Effector CD8-positive, alpha-beta T cell (primary cell): Measurements from ENCODE around the gene ROBO2.

ENCODE experiments used
- DNase-seq: peaks from one replicate; lab custom pipeline; 2025; lab: John Stamatoyannopoulos, UW

ROBO2 gene

DNA sequence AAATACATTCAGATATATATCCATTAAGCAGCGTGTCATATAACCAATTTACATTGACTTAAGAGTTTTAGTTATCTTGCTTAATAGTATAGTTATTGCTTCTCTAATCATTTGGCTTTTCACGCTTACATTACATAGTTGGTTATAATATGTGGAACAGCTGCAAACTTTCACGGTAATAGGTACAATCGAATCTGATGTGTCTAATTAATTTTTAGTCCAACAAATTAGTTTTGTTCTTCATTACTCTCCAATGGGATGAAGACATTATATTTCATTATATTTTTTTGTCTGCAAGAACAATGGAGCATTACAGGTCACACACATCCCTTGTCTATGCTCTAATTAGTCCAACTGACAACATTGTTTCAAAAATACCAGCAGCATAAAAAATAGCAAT lies 546.3 kb downstream of the ROBO2 start:
- no peak for DNase-seq

- DNase-seq: no peak
These were observed 549.0 kb downstream of the ROBO2 start for GRCh38 chr3:77588863-77589262.

GRCh38 chr3:77590191-77590590 lies 550.3 kb downstream of the ROBO2 start:
- no peak for DNase-seq

- no peak for DNase-seq
These were observed 555.5 kb downstream of the ROBO2 start for GRCh38 chr3:77595371-77595870.

GRCh38 chr3:77599948-77600347 lies 560.0 kb downstream of the ROBO2 start:
- DNase-seq: no peak

DNA sequence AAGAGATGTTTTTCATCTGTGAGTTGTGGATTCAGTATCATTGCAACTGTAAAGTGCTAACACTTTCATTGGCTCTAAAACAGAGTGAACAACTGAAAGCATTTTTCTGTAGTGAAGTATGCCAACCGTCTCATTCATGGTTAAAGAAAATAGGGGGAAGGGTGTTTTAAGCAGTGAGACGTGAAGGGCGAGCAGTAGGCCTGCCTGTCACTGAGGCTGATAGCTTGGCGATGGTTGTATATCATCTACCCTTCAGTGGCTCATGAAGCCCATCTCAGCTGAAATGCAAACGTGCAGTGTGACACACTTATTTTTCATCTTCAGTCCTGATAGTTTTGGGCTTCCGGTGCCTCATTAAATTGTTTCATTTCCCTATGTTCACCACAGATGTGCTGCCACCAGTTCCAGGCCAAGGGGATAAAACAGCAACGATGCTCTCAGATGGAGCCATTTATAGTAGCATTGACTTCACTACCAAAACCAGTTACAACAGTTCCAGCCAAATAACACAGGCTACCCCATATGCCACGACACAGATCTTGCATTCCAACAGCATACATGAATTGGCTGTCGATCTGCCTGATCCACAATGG lies 562.0 kb downstream of the ROBO2 start:
- no peak for DNase-seq

DNA sequence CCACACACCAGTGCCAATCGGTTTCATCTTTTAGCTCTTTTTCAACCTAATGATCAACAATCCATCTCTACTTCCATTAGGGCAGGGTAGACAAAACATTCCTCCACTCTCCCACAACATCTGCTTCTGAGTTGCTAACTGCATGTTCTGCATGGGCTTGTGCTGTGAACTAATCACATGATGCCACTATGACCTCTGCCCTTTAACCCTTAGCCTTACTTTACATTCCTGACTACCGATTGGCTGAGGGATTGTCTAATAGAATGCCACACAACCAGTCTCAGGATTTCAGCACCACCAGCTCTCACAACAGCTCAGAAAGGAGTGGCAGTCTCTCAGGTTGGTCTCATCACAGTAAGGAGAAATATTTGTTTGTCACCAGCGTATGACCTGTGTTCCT lies 562.8 kb downstream of the ROBO2 start:
- no peak for DNase-seq

- DNase-seq: no peak
These were observed 565.4 kb downstream of the ROBO2 start for GRCh38 chr3:77605308-77605707.

- DNase-seq: no peak
These were observed 566.0 kb downstream of the ROBO2 start for GRCh38 chr3:77605865-77606264.

- no peak for DNase-seq
These were observed 566.5 kb downstream of the ROBO2 start for GRCh38 chr3:77606372-77606771.

- no peak for DNase-seq
These were observed 578.8 kb downstream of the ROBO2 start for GRCh38 chr3:77618686-77619085.

DNA sequence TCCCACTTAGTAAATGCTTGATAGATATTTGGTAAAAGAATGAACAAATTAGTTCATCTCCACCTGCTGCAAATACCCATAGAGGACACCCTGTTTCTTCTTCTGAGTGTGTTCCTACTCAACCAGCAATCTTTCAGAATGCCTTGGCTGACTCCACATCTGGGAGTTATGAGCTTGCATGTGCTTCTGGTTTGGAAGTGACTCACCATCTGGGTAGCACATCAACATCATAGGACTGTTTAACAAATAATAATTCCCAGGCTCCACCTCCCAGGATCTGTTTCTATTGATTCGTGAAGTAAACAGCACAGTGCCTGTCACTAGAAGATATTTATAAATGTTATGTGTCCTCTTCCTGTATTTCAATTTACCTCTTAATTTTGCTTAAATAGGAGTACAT lies 580.1 kb downstream of the ROBO2 start:
- DNase-seq: no peak

GRCh38 chr3:77623500-77623899 lies 583.6 kb downstream of the ROBO2 start:
- DNase-seq: no peak

DNA sequence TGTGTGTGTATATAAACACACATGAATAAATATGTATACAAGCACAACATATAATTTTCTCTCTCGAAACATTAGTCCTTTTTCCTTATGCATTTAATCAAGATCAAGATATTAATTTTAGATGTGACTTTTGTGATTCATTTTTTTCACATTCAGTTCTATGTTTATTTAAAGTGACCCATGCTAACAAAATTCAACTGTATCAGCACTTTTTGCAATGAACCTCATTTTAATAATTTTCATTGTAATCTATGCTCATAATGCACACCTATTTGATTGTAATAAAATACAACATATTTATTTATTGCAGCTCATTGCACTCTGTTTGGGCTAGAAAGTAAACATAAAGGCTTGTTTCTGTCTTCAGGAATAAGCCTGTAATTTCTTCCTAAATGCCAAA lies 586.3 kb downstream of the ROBO2 start:
- DNase-seq: no peak

- no peak for DNase-seq
These were observed 608.3 kb downstream of the ROBO2 start for GRCh38 chr3:77648214-77648613.

DNA sequence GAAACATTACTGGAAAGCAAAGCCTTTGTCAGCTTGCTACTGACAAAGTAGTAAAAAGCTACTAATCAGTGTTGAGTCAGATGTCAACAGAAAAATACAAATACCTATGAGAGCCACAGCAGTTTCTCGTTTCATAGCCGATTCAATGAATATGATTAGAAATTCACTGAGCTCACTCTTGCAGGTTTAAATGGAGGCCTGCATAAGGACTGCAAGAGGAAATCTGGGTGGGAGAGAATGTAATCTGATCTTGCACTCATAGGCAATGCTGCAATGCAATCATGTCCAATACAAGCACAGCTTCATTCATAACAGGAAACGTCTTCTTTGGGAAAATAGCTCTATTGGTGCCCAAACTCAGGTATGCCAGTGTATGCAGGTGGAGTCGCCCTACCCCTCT lies 608.8 kb downstream of the ROBO2 start:
- DNase-seq: no peak

DNA sequence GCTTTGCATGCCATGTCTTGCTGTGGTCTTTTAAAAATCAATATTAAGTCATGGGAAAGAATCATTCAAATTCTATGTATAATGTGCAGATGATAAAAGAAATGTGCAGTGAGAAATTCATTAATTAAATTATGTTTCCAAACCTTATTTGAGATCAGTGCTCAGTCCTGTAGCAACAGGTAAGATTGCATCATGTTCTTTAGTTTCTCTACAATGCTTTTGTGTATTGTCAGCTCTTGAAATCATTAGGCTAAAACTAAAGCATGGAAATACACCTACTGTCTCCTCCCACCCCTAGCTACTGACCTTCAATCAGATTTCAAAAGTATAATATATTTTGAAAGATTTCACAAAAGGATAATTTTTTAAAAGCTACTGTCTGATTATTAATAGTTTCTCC lies 612.7 kb downstream of the ROBO2 start:
- no peak for DNase-seq

GRCh38 chr3:77655396-77655795 lies 615.5 kb downstream of the ROBO2 start:
- no peak for DNase-seq

DNA sequence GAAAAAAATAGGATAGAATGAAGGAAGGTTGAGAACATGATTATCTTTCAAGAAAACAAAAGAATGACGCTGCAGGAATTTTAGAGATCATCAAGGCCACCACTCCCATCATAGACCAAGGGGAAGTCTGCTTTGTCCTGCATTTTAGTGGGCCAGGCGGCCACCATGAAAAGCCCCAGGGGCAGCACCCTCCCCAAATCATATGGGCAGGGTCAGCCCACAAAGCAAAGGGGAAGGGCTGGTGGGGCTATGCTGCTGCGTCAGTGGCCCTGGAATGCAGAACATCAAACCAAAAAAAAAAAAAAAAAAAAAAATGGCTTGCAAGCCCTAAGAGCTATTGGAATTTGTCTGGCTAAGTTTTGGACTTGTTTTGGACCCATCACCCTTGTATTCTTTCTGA lies 620.8 kb downstream of the ROBO2 start:
- no peak for DNase-seq

DNA sequence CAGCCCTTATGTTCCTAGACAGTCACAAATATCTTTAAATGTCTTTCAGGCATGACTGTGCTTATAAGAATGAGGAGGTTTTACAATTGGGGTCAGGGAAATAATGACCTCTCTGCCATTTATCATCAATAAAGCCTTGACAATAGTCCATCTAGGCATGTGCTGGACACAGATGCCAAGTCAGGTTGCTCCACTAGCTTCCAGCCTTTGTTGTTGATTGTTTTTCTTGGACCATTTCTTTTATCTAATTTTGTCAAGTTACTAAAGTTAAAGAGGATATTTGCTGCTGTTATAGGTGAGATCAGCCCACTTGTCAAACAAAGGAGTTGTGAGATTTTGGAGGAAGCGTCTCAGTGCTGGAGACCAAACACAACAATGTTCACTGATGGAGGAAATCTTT lies 628.0 kb downstream of the ROBO2 start:
- no peak for DNase-seq

- no peak for DNase-seq
These were observed 628.5 kb downstream of the ROBO2 start for GRCh38 chr3:77668376-77668775.

GRCh38 chr3:77672016-77672415 lies 632.1 kb downstream of the ROBO2 start:
- DNase-seq: no peak

DNA sequence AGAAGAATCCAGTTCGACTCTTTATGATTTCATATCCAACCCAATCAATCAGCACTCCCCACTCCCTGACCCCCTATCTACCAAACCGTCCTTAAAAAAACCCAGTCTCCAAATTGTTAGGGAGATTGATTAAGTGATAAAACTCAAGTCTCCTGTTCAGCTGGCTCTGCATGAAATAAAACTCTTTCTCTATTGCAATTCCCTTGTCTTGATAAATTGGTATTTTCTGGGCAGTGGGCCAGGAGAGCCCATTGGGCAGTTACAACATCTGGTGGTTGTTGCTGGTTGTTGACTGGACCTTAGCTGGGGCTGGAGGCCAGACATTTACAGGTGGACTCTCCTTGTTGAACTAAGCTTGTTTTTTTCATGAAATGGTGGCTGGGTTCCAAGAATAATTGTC lies 642.3 kb downstream of the ROBO2 start:
- DNase-seq: no peak

DNA sequence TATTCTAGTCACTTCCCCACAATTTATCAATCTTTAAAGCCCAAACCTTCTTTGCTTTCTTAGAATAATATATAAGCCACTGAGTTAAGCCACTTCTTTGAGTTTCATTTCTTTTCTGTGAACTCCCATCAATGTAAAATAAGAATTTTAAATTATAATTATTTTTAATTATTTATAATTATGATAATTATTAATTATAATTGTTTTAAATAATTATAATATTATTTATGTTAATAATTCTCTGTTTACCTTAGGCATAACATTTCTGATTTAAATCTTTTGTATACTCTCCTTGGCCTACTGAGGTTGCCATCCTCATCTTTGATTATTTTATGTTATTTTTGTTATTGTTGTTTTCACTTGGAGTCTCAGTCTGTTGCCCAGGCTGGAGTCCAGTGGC lies 644.2 kb downstream of the ROBO2 start:
- DNase-seq: no peak

DNA sequence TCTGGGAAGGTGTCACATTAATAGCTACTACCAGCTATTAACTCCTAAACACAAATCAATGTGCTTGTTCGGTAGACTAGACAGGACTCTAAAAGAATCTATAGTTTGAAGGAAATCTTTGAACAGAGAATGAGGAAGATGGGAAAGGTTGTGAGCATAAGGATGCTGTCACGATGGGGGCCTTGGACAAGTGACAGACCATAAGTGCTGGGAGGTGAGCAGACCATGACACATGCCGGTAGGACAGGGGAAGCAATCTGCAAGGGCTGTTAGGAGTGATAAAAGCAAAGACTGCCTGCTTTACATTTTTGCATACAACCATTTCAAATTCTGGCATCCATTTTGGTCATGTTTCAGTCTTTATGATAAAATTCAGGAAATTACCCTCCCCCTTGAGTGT lies 645.8 kb downstream of the ROBO2 start:
- no peak for DNase-seq
